HG03558 (cell line): ENCODE data around the gene OR56A1.

Experiments
- ATAC-seq: cut with Tn5 transposase; IDR thresholded peaks from one replicate; pipeline ENCODE4 v1.9.1; 2021; ENCODE audit warnings: moderate number of reproducible peaks; ENCODE audit not compliant: unreplicated experiment; ENCODE audit errors: extremely low read depth

Gene OR56A1

GRCh38 chr11:5992604-5993251 lies 37.8 kb downstream of the OR56A1 start:
- ATAC-seq = no peak

- no peak for ATAC-seq
Observed at GRCh38 chr11:5992150-5992549, 38.4 kb downstream of the OR56A1 start.

- ATAC-seq = no peak
Observed at GRCh38 chr11:5989203-5989602, 41.4 kb downstream of the OR56A1 start.

- no peak for ATAC-seq
Observed at GRCh38 chr11:5986885-5987284, 43.7 kb downstream of the OR56A1 start, which contains the start of gene OR52L1. OR52L1 (minus strand) TSS chr11:5986985; CDS start chr11:5986930, 55 bp downstream.

GRCh38 chr11:5983443-5983842 lies 47.1 kb downstream of the OR56A1 start:
- ATAC-seq = no peak

GRCh38 chr11:5973530-5973929 lies 57.0 kb downstream of the OR56A1 start:
- no peak for ATAC-seq
